Right renal cortex interstitium (tissue), 3 donors: ENCODE data around the gene CDK13. TPM values are rescaled to one million over a fixed set of nuclear protein-coding genes. Genes with fewer than 3 reads are reported as not detected.
"Not testable (repeated sequence)": the region's sequence is repeated elsewhere in the genome, so short reads cannot be mapped to it uniquely, and the experiment has no call there.

Experiments used
- DNase-seq, 3 donors: peaks; one replicate each; pipeline ENCODE4 v3.0.0-alpha.2; 2013; ENCODE audit warnings: low read depth in 3 of 3, low spot score in 2 of 3
- polyA plus RNA-seq, 3 donors: library from polyadenylated mRNA; unstranded; fragments of 120-200 nt; gene quantifications; one replicate each; pipeline ENCODE4 v1.2.1, GENCODE V29; 2013; ENCODE audit not compliant: insufficient read length in 3 of 3

Gene CDK13
- polyA plus RNA-seq, 3 donors: 60.7 to 72.6 (median 66.1) TPM

DNA sequence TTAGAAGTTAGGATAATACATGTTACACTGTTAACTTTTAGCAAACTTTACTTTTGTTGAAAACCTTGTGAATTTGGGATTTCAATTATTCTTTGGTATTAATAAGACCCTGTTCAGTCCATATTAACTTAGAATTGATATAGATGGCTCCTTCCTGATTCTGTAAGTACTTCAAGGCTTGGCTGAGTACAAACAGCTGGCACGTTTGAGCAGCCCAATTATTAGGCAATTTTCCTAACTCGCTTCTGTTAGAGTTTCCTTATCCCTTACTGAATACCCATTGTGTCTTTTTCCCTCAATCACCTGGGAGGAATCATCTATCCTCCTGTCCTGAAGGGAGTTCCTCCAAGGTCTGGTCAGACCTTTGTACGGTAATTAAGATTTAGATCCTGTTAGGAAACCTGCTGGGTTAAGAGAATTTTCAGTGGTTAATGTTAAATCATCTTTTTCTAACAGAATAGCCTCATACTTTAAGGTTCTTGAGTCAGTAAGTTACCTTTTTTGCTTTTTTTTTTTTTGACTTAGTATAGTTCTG, 195.6 kb downstream of the CDK13 start:
- not testable (repeated sequence) for DNase-seq

DNA sequence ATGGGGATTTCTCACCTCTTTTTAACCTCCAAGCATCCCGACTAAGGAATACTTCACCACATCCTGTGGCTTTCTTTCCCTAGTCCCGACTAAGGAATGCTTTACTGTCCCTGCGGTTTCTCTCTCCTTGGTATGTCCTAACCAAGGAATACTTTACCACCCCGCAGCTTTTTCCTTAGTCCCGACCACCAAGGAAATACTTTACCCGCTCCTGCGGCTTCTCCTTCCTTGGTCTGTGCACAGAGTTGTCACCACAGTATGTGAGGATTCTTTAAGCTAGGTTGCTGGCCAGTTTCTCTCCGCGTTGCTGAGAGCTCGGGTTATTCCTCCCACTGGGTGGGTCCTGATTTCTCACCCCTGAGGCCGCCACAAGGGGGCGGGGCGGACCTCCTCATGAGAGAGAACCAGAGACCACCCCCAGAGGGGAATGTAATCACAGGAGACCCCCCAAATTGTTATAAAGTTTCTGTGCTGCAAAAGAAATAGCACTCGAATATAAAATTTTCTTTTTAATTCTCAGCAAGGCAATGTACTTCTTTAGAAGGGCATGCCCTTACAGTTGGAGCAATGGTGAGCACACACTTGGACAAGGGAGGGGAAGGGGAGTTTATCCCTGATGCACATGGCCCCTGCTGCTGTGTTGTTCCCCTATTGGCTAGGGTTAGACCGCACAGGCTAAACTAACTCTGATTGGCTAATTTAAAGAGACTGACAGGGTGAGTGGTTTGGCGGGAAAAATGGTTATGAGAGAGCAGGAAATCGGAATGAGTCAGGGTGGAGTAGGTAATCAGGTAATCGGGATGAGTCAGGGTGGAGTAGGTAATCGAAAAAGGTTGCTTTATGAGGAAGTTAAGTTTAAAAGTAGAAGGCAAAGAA, 197.6 kb downstream of the CDK13 start:
- DNase-seq: no peak

DNA sequence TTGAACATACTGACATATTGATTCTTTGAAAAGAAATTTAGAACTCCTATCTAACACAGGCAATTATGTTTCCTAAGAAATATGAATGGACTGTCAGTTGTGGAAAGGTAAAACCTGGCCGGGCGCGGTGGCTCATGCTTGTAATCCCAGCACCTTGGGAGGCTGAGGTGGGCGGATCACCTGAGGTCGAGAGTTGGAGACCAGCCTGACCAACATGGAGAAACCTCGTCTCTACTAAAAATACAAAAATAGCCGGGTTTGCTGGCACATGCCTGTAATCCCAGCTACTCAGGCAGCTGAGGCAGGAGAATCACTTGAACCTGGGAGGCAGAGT, 198.2 kb downstream of the CDK13 start:
- DNase-seq: not testable (repeated sequence)

DNA sequence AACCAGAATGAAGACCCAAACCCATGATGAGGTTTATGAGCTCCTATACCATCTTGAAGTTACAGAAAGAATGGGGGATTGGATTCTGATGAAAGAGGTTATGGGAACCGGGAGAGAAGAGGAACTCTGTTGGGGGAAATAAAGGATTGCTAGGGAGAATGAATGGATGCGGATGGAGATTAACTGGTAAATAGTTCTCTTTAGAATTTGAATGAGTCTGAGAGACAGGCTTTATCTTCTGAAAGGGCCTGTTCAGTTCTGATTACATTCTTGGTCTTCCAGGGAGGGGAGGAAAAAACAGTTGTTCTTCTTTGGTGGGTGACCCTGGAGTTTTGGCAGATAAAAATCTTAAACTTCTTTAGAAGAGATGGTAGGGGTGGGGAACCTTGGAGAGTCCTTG, 198.6 kb downstream of the CDK13 start:
- DNase-seq: no peak

Other genes starting within 250 kb of the CDK13 start
- 10 to 100 TPM; 42.6 to 44.5 (median 44.3) TPM for gene MPLKIP, start 184.4 kb downstream of the CDK13 start, polyA plus RNA-seq
- gene SUGCT, start 184.7 kb downstream of the CDK13 start, polyA plus RNA-seq: 10 to 100 TPM; 11.2 to 15.4 (median 12.3) TPM